Measurements from ENCODE around the gene VIL1.

VIL1 gene

GRCh38 chr2:218398437-218399390, 20.2 kb upstream of the VIL1 start:
- peak overlapping the region; percentile 99 for H3K9ac ChIP-seq (ENCODE audit: low read depth, low read length)
- no peaks in the 10 kb centered on the region for H3K9me3 ChIP-seq (ENCODE audit: control insufficient read depth, insufficient read depth, low read length)
- no peaks in the 10 kb centered on the region for H3K36me3 ChIP-seq (ENCODE audit: insufficient read depth, low read length)
- no peaks in the 10 kb centered on the region; the same call in 1 of the 2 replicates for H3K4me1 ChIP-seq (ENCODE audit: insufficient read depth, low read length)

- peak within 1 kb of the TSS; percentile 99 for H3K9ac ChIP-seq (ENCODE audit: low read depth, low read length)
- no peaks in the 10 kb centered on the region for H3K9me3 ChIP-seq (ENCODE audit: control insufficient read depth, insufficient read depth, low read length)
- H3K4me1 ChIP-seq (ENCODE audit: insufficient read depth, low read length) = peaks cover 2% of the 10 kb centered on the region; the same call in 1 of the 2 replicates
- H3K36me3 ChIP-seq (ENCODE audit: insufficient read depth, low read length) = peaks cover 3% of the 10 kb centered on the region; the same call in 1 of the 2 replicates
Observed at GRCh38 chr2:218399391-218400166, 19.3 kb upstream of the VIL1 start, which contains the start of gene CTDSP1. TSS of gene CTDSP1 (plus strand) at chr2:218399868. CDS start at chr2:218400091, 223 bp downstream.

- Histone ChIP-seq H3K9me3 (ENCODE audit: control insufficient read depth, insufficient read depth, low read length) (no peaks in the 10 kb centered on the region), H3K9ac (ENCODE audit: low read depth, low read length) (peak overlapping the region; percentile 68), H3K4me1 (ENCODE audit: insufficient read depth, low read length) (peaks cover 10% of the 10 kb centered on the region; the same call in 1 of the 2 replicates), H3K36me3 (ENCODE audit: insufficient read depth, low read length) (peaks cover 3% of the 10 kb centered on the region; the same call in 1 of the 2 replicates)
Observed at GRCh38 chr2:218400167-218400929, 18.6 kb upstream of the VIL1 start.

- Histone ChIP-seq H3K9me3 (ENCODE audit: control insufficient read depth, insufficient read depth, low read length) (no peaks in the 10 kb centered on the region), H3K4me1 (ENCODE audit: insufficient read depth, low read length) (peaks cover 10% of the 10 kb centered on the region; the same call in 1 of the 2 replicates), H3K9ac (ENCODE audit: low read depth, low read length) (peak overlapping the region; percentile 68; the same call in 1 of the 2 replicates), H3K36me3 (ENCODE audit: insufficient read depth, low read length) (peaks cover 3% of the 10 kb centered on the region; the same call in 1 of the 2 replicates)
Observed at GRCh38 chr2:218400930-218401881, 17.7 kb upstream of the VIL1 start.

GRCh38 chr2:218401890-218402289, 17.0 kb upstream of the VIL1 start:
- Histone ChIP-seq H3K4me1 (ENCODE audit: insufficient read depth, low read length) (peaks cover 10% of the 10 kb centered on the region; the same call in 1 of the 2 replicates), H3K9ac (ENCODE audit: low read depth, low read length) (no peak overlapping the region), H3K9me3 (ENCODE audit: control insufficient read depth, insufficient read depth, low read length) (no peaks in the 10 kb centered on the region), H3K36me3 (ENCODE audit: insufficient read depth, low read length) (peaks cover 3% of the 10 kb centered on the region; the same call in 1 of the 2 replicates)

- Histone ChIP-seq H3K9ac (ENCODE audit: low read depth, low read length) (no peak overlapping the region), H3K9me3 (ENCODE audit: control insufficient read depth, insufficient read depth, low read length) (no peaks in the 10 kb centered on the region), H3K36me3 (ENCODE audit: insufficient read depth, low read length) (peaks cover 3% of the 10 kb centered on the region; the same call in 1 of the 2 replicates), H3K4me1 (ENCODE audit: insufficient read depth, low read length) (peaks cover 14% of the 10 kb centered on the region)
Observed at GRCh38 chr2:218402491-218402901, 16.4 kb upstream of the VIL1 start.

GRCh38 chr2:218402911-218403411, 16.0 kb upstream of the VIL1 start:
- peaks cover 3% of the 10 kb centered on the region; the same call in 1 of the 2 replicates for H3K36me3 ChIP-seq (ENCODE audit: insufficient read depth, low read length)
- H3K9ac ChIP-seq (ENCODE audit: low read depth, low read length) = no peak overlapping the region
- peaks cover 14% of the 10 kb centered on the region for H3K4me1 ChIP-seq (ENCODE audit: insufficient read depth, low read length)
- H3K9me3 ChIP-seq (ENCODE audit: control insufficient read depth, insufficient read depth, low read length) = no peaks in the 10 kb centered on the region

GRCh38 chr2:218403810-218404209, 15.1 kb upstream of the VIL1 start:
- Histone ChIP-seq H3K9me3 (ENCODE audit: control insufficient read depth, insufficient read depth, low read length) (no peaks in the 10 kb centered on the region), H3K36me3 (ENCODE audit: insufficient read depth, low read length) (peaks cover 3% of the 10 kb centered on the region; the same call in 1 of the 2 replicates), H3K9ac (ENCODE audit: low read depth, low read length) (no peak overlapping the region), H3K4me1 (ENCODE audit: insufficient read depth, low read length) (peaks cover 14% of the 10 kb centered on the region)

GRCh38 chr2:218404351-218405085, 14.4 kb upstream of the VIL1 start:
- peaks cover 14% of the 10 kb centered on the region for H3K4me1 ChIP-seq (ENCODE audit: insufficient read depth, low read length)
- peaks cover 3% of the 10 kb centered on the region; the same call in 1 of the 2 replicates for H3K36me3 ChIP-seq (ENCODE audit: insufficient read depth, low read length)
- no peaks in the 10 kb centered on the region for H3K9me3 ChIP-seq (ENCODE audit: control insufficient read depth, insufficient read depth, low read length)
- 0 out of 2 replicates have a peak overlapping the region, but pooled peaks have one; percentile 73 for H3K9ac ChIP-seq (ENCODE audit: low read depth, low read length)

GRCh38 chr2:218405086-218405745, 13.7 kb upstream of the VIL1 start:
- H3K36me3 ChIP-seq (ENCODE audit: insufficient read depth, low read length) = peaks cover 3% of the 10 kb centered on the region; the same call in 1 of the 2 replicates
- H3K9ac ChIP-seq (ENCODE audit: low read depth, low read length) = peak overlapping the region; percentile 73
- H3K4me1 ChIP-seq (ENCODE audit: insufficient read depth, low read length) = peaks cover 14% of the 10 kb centered on the region
- H3K9me3 ChIP-seq (ENCODE audit: control insufficient read depth, insufficient read depth, low read length) = no peaks in the 10 kb centered on the region

- peak overlapping the region; percentile 73 for H3K9ac ChIP-seq (ENCODE audit: low read depth, low read length)
- H3K36me3 ChIP-seq (ENCODE audit: insufficient read depth, low read length) = peaks cover 3% of the 10 kb centered on the region; the same call in 1 of the 2 replicates
- H3K9me3 ChIP-seq (ENCODE audit: control insufficient read depth, insufficient read depth, low read length) = no peaks in the 10 kb centered on the region
- peaks cover 14% of the 10 kb centered on the region for H3K4me1 ChIP-seq (ENCODE audit: insufficient read depth, low read length)
Observed at GRCh38 chr2:218405746-218406208, 13.1 kb upstream of the VIL1 start.
